Colonic mucosa (tissue), 4 donors: Measurements from ENCODE around the gene CRYAB. TPM values are rescaled to one million over a fixed set of nuclear protein-coding genes. Genes with fewer than 3 reads are reported as not detected.

Experiments used
- DNase-seq: peaks from one replicate; pipeline ENCODE4 v3.0.0-alpha.2; 2020
- H3K27ac ChIP-seq: fragments of 200-600 bp; one replicate; pipeline ENCODE4 v1.8.0; 2021
- H3K27me3 ChIP-seq: fragments of 200-600 bp; one replicate; pipeline ENCODE4 v1.8.0; 2021
- H3K36me3 ChIP-seq: fragments of 200-600 bp; one replicate; pipeline ENCODE4 v1.8.0; 2021
- H3K4me1 ChIP-seq: fragments of 200-600 bp; one replicate; pipeline ENCODE4 v1.8.0; 2021; ENCODE audit warnings: mild to moderate bottlenecking
- H3K4me3 ChIP-seq: fragments of 200-600 bp; one replicate; pipeline ENCODE4 v1.8.0; 2021
- H3K9ac ChIP-seq, 2 donors: one replicate each; pipeline ENCODE4 v1.7.0; 2013; ENCODE audit warnings: control low read depth in 2 of 2, low read depth in 2 of 2, low read length in 2 of 2
- H3K9me3 ChIP-seq: fragments of 200-600 bp; one replicate; pipeline ENCODE4 v1.8.0; 2021
- CTCF ChIP-seq: fragments of 200-600 bp; IDR thresholded peaks from one replicate; pipeline ENCODE4 v1.8.0; 2022; ENCODE audit warnings: antibody characterized with exemption, mild to moderate bottlenecking
- intact Hi-C: fragments of 100-400 bp; cut with DNase I; formaldehyde crosslinking; loops from one replicate; pipeline ENCODE4 v1.14.1; 2022
- total RNA-seq, 2 donors: library from RNA; stranded (reverse); fragmentation: NEBNext Ultra II Directional in 1 of 2; extraction: Animal tissue kit (Norgen Biotek cat#: 25700) in 1 of 2; gene quantifications; one replicate each; pipeline ENCODE4 v1.2.1, GENCODE V29; 2021
- donor health status: healthy.
- donor health status: DM: no; HTN: no; CAD: no.
- donor health status: DM: no; HTN: no; CAD: no.

The CRYAB gene
- total RNA-seq, 2 donors from 2014 or later, result 10.6 to 166 TPM

GRCh38 chr11:111944139-111944538 lies 32.6 kb upstream of the CRYAB start:
- intact Hi-C loops, result no loop called here
- no peak overlapping the region for H3K4me3 ChIP-seq
- no peak overlapping the region for H3K27ac ChIP-seq
- no peak for TF ChIP-seq CTCF
- no peak overlapping the region for H3K9ac ChIP-seq
- H3K27me3 ChIP-seq, result no peaks in the 10 kb centered on the region
- no peaks in the 10 kb centered on the region for H3K4me1 ChIP-seq
- H3K36me3 ChIP-seq, result no peaks in the 10 kb centered on the region
- DNase-seq, result no peak
- no peaks in the 10 kb centered on the region for H3K9me3 ChIP-seq

GRCh38 chr11:111942829-111943228 lies 31.3 kb upstream of the CRYAB start:
- Histone ChIP-seq H3K36me3 (no peaks in the 10 kb centered on the region), H3K9me3 (no peaks in the 10 kb centered on the region), H3K4me3 (no peak overlapping the region), H3K27me3 (no peaks in the 10 kb centered on the region), H3K4me1 (no peaks in the 10 kb centered on the region), H3K9ac (no peak overlapping the region), H3K27ac (no peak overlapping the region)
- DNase-seq, result no peak
- TF ChIP-seq CTCF, result no peak
- intact Hi-C loops, result no loop called here

- intact Hi-C loops, result no loop called here
- no peaks in the 10 kb centered on the region for H3K4me1 ChIP-seq
- no peak for TF ChIP-seq CTCF
- no peak overlapping the region for H3K9ac ChIP-seq
- no peaks in the 10 kb centered on the region for H3K27me3 ChIP-seq
- no peaks in the 10 kb centered on the region for H3K36me3 ChIP-seq
- no peak overlapping the region for H3K4me3 ChIP-seq
- no peaks in the 10 kb centered on the region for H3K9me3 ChIP-seq
- DNase-seq, result no peak
- no peak overlapping the region for H3K27ac ChIP-seq
These were observed 30.4 kb upstream of the CRYAB start for GRCh38 chr11:111941963-111942362.

- intact Hi-C loops, result loop anchor here (10.0 kb wide), 1 partner anchor 145 kb away; the partner anchor contains the start of genes SDHD and TIMM8B
- Histone ChIP-seq H3K27ac (no peak overlapping the region), H3K4me1 (no peaks in the 10 kb centered on the region)
These were observed 28.4 kb upstream of the CRYAB start for GRCh38 chr11:111939836-111940604.

GRCh38 chr11:111938687-111939160 lies 27.2 kb upstream of the CRYAB start:
- Histone ChIP-seq H3K4me1 (no peaks in the 10 kb centered on the region), H3K9me3 (no peaks in the 10 kb centered on the region), H3K9ac (no peak overlapping the region), H3K36me3 (no peaks in the 10 kb centered on the region), H3K27me3 (no peaks in the 10 kb centered on the region), H3K4me3 (no peak overlapping the region), H3K27ac (peak overlapping the region; percentile 28)
- intact Hi-C loops, result loop anchor here (10.0 kb wide), 1 partner anchor 146 kb away; the partner anchor contains the start of genes SDHD and TIMM8B
- no peak for TF ChIP-seq CTCF
- no peak for DNase-seq

More at GRCh38 chr11:111939836-111940604, 28.4 kb upstream of the CRYAB start:
- Histone ChIP-seq H3K9ac (no peak overlapping the region), H3K4me3 (no peak overlapping the region), H3K9me3 (no peaks in the 10 kb centered on the region), H3K27me3 (no peaks in the 10 kb centered on the region), H3K36me3 (no peaks in the 10 kb centered on the region)
- no peak for TF ChIP-seq CTCF
- DNase-seq, result no peak
